Prostate gland (tissue), 2 donors: ENCODE results near the gene GRPEL2. TPM values are rescaled to one million over a fixed set of nuclear protein-coding genes. Genes with fewer than 3 reads are reported as not detected.

ENCODE experiments used
- DNase-seq: peaks from one replicate; pipeline ENCODE4 v3.0.0-alpha.2; 2019; ENCODE audit warnings: low spot score
- H3K27ac ChIP-seq, 2 donors: fragments of 200-600 bp; sonication (generic); 2 replicates each; pipeline ENCODE4 v1.5.1; 2017 to 2019
- H3K27me3 ChIP-seq: fragments of 200-600 bp; sonication (generic); replicated peaks from 2 replicates; pipeline ENCODE4 v1.5.1; 2019; ENCODE audit not compliant: insufficient read depth
- H3K36me3 ChIP-seq, 2 donors: fragments of 200-600 bp; sonication (generic); 1 replicate in 1 of 2; 2 replicates in 1 of 2; pipeline versions ENCODE4 v1.5.1 to v1.8.1; 2017 to 2019
- H3K4me1 ChIP-seq: fragments of 200-600 bp; sonication (generic); replicated peaks from 2 replicates; pipeline ENCODE4 v1.5.1; 2019
- H3K4me3 ChIP-seq, 2 donors: fragments of 200-600 bp; sonication (generic); 2 replicates each; pipeline ENCODE4 v1.5.1; 2017 to 2019
- H3K9me3 ChIP-seq: fragments of 200-600 bp; sonication (generic); 2 replicates; pipeline ENCODE4 v1.5.1; 2017
- CTCF ChIP-seq, 4 experiments: fragments of 200-600 bp in 2 of 4; fragments of 450-650 bp in 2 of 4; sonication (generic) in 2 of 4; IDR thresholded peaks; 1 replicate in 3 of 4; 2 replicates in 1 of 4; pipeline ENCODE4 v1.5.1; 2016 to 2019; ENCODE audit warnings: antibody characterized with exemption in 4 of 4, mild to moderate bottlenecking in 2 of 4, moderate library complexity in 2 of 4
- POLR2A ChIP-seq: fragments of 450-650 bp; IDR thresholded peaks from one replicate; pipeline ENCODE4 v1.6.1; 2016; ENCODE audit warnings: antibody characterized with exemption, mild to moderate bottlenecking
- POLR2AphosphoS5 ChIP-seq: sonication (generic); formaldehyde crosslinking; IDR thresholded peaks from one replicate; pipeline ENCODE4 v1.6.1; 2017; ENCODE audit warnings: antibody characterized with exemption
- WGBS: methylation state at CpG from one replicate; pipeline ENCODE4 v1.1.5; 2018; 5-methylcytosine and 5-hydroxymethylcytosine counted together
- intact Hi-C: fragments of 100-400 bp; cut with DNase I; formaldehyde crosslinking; loops from one replicate; pipeline ENCODE4 v1.14.2; 2022
- total RNA-seq, 2 donors: library from RNA; depleted of rRNA; stranded (reverse); fragments of >200 nt; gene quantifications; one replicate each; pipeline ENCODE4 v1.1.0, GENCODE V29; 2016

The GRPEL2 gene
- total RNA-seq, 2 donors from 2014 or later, result 11.1 to 12.0 TPM

GRCh38 chr5:149299451-149300054 lies 45.7 kb upstream of the GRPEL2 start:
- no peak for DNase-seq
- H3K36me3 ChIP-seq, result no peaks in the 10 kb centered on the region
- no peak overlapping the region for H3K27ac ChIP-seq
- no peaks in the 10 kb centered on the region for H3K27me3 ChIP-seq
- intact Hi-C loops, result no loop called here
- no peak overlapping the region for H3K4me3 ChIP-seq
- TF ChIP-seq POLR2AphosphoS5 (no peak), POLR2A (no peak), CTCF (IDR thresholded peaks at IDR 0.05) (no peak)
- H3K4me1 ChIP-seq, result no peaks in the 10 kb centered on the region
- 83% methylated on average over 14 of the region's 14 CpGs for WGBS
- no peaks in the 10 kb centered on the region for H3K9me3 ChIP-seq

- intact Hi-C loops, result no loop called here
- TF ChIP-seq CTCF (IDR thresholded peaks at IDR 0.05) (no peak), POLR2A (no peak), POLR2AphosphoS5 (no peak)
- no peak overlapping the region for H3K27ac ChIP-seq
- no peaks in the 10 kb centered on the region for H3K27me3 ChIP-seq
- H3K4me3 ChIP-seq, result no peak overlapping the region
- no peaks in the 10 kb centered on the region for H3K4me1 ChIP-seq
- H3K9me3 ChIP-seq, result no peaks in the 10 kb centered on the region
- no peaks in the 10 kb centered on the region for H3K36me3 ChIP-seq
- WGBS, result 96% methylated on average over 6 of the region's 6 CpGs
- no peak for DNase-seq
Observed at GRCh38 chr5:149300441-149300840, 44.9 kb upstream of the GRPEL2 start.

- no peak for DNase-seq
- no peak overlapping the region for H3K27ac ChIP-seq
- no peaks in the 10 kb centered on the region for H3K27me3 ChIP-seq
- TF ChIP-seq POLR2A (no peak), CTCF (IDR thresholded peaks at IDR 0.05) (no peak), POLR2AphosphoS5 (no peak)
- H3K36me3 ChIP-seq, result no peaks in the 10 kb centered on the region
- H3K4me1 ChIP-seq, result no peaks in the 10 kb centered on the region
- H3K9me3 ChIP-seq, result no peaks in the 10 kb centered on the region
- H3K4me3 ChIP-seq, result no peak overlapping the region
- 94% methylated on average over 13 of the region's 13 CpGs for WGBS
- intact Hi-C loops, result no loop called here
Observed at GRCh38 chr5:149301049-149301743, 44.1 kb upstream of the GRPEL2 start.

- H3K4me1 ChIP-seq, result no peaks in the 10 kb centered on the region
- no peaks in the 10 kb centered on the region for H3K9me3 ChIP-seq
- 76% methylated on average over 8 of the region's 8 CpGs for WGBS
- DNase-seq, result no peak
- H3K4me3 ChIP-seq, result no peak overlapping the region
- TF ChIP-seq CTCF (IDR thresholded peaks at IDR 0.05) (no peak), POLR2AphosphoS5 (no peak), POLR2A (no peak)
- intact Hi-C loops, result no loop called here
- no peaks in the 10 kb centered on the region for H3K36me3 ChIP-seq
- no peak overlapping the region for H3K27ac ChIP-seq
- no peaks in the 10 kb centered on the region for H3K27me3 ChIP-seq
Observed at GRCh38 chr5:149301744-149302380, 43.4 kb upstream of the GRPEL2 start.
